ENCODE measurements around the gene SRI. TPM values are rescaled to one million over a fixed set of nuclear protein-coding genes. Genes with fewer than 3 reads are reported as not detected.

SRI gene
- total RNA-seq, 1 experiment from 2014 or later, result 136 TPM

DNA sequence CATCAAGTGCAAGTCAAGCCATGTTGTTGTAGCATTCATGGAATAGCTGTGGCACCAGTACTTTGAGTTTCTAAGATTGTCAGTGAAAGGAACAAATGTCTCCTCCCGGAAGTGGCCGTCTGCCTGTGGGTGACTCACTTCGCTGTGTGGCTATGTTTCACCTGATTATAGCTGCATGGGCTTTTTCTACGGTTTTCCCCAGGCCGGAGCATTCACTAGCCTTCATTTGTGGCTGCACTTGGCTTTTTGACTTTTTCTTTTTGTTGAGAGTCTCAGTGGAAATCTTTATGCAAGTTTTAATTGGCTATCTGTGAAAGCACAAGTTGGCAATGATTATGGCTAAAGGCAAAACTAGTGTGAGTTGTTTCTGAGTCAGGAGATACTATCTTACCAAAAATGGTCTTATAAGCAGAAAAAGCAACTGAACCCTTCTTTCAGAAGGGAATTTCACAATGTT, 35.0 kb downstream of the SRI start:
- Histone ChIP-seq H3K4ac (ENCODE audit: low read depth, low read length) (no peak overlapping the region), H3K79me1 (ENCODE audit: insufficient read depth, low read depth, low read length, poor library complexity, severe bottlenecking) (no peaks in the 10 kb centered on the region), H4K91ac (ENCODE audit: insufficient read length, low read depth, low read length) (no peak overlapping the region), H4K20me1 (ENCODE audit: control insufficient read depth, insufficient read depth, insufficient read length) (no peaks in the 10 kb centered on the region), H3K9ac (ENCODE audit: extremely low read depth, insufficient read length, low read length) (no peak overlapping the region), H3K23me2 (ENCODE audit: insufficient read length, low read depth, low read length, poor library complexity, severe bottlenecking) (no peaks in the 10 kb centered on the region), H3K14ac (ENCODE audit: insufficient read depth, low read length) (no peak overlapping the region), H4K8ac (replicated peaks; ENCODE audit: insufficient read length, low read depth, low read length) (no peak overlapping the region), H3K23ac (ENCODE audit: insufficient read length, low read depth, low read length) (no peak overlapping the region), H2AFZ (ENCODE audit: low read length) (no peak overlapping the region), H3K4me2 (ENCODE audit: insufficient read depth, insufficient read length, low read length) (no peak overlapping the region), H3K4me1 (ENCODE audit: insufficient read depth, low read length) (peaks cover 4% of the 10 kb centered on the region; the same call in 1 of the 2 replicates), H3K18ac (ENCODE audit: insufficient read length, low read depth, low read length) (no peak overlapping the region), H3K79me2 (ENCODE audit: insufficient read depth, low read length) (no peaks in the 10 kb centered on the region), H2BK20ac (ENCODE audit: low read depth, low read length, poor library complexity, severe bottlenecking) (no peak overlapping the region), H3K56ac (ENCODE audit: insufficient read length, low read depth, low read length) (no peak overlapping the region), H2AK5ac (ENCODE audit: insufficient read length, low read length) (no peak overlapping the region), H2BK5ac (ENCODE audit: insufficient read length, low read length) (no peak overlapping the region), H3T11ph (ENCODE audit: low read length) (no peak overlapping the region), H2BK120ac (ENCODE audit: low read depth, low read length, poor library complexity, severe bottlenecking) (no peak overlapping the region), H2BK12ac (ENCODE audit: insufficient read length, low read depth, low read length) (no peak overlapping the region), H3K9me3 (ENCODE audit: control insufficient read depth, low read depth, low read length) (no peaks in the 10 kb centered on the region), H3K27ac (ENCODE audit: insufficient read length, low read depth, low read length) (no peak overlapping the region), H4K5ac (ENCODE audit: insufficient read length, low read depth, low read length) (no peak overlapping the region), H3K27me3 (ENCODE audit: insufficient read depth, low read length) (no peaks in the 10 kb centered on the region), H2BK15ac (ENCODE audit: low read depth, low read length) (no peak overlapping the region)
- Mint-ChIP-seq H3K9me3 (no peaks in the 10 kb centered on the region), H3K36me3 (ENCODE audit: insufficient read depth in 1 of 3, low read depth in 3 of 3) (no peaks in the 10 kb centered on the region; a peak in 3 of 7 replicates), H3K4me1 (peaks cover 11 to 13% of the 10 kb centered on the region in 2 experiments), H3K27me3 (ENCODE audit: low read depth) (no peaks in the 10 kb centered on the region), H3K27ac (no peak overlapping the region), H3K4me3 (no peak overlapping the region)
- whole genome bisulfite sequencing (ENCODE audit: extremely low coverage, insufficient read length, low lambda C conversion rate), result no CpG with 5 or more reads among the region's 5 CpGs
- no peak for DNase-seq
- TF ChIP-seq CTCF (conservative IDR thresholded peaks at IDR 0.05), result no peak
